ENCODE results near the gene B3GAT1.

Gene B3GAT1

GRCh38 chr11:134371436-134372185 lies 40.4 kb downstream of the B3GAT1 start:
- no peak for DNase-seq (ENCODE audit: low read depth)

GRCh38 chr11:134370526-134371435 lies 41.3 kb downstream of the B3GAT1 start:
- no peak for DNase-seq (ENCODE audit: low read depth)

- no peak for DNase-seq (ENCODE audit: low read depth)
These were observed 42.2 kb downstream of the B3GAT1 start for GRCh38 chr11:134369656-134370525.

GRCh38 chr11:134367781-134368180 lies 44.3 kb downstream of the B3GAT1 start:
- no peak for DNase-seq (ENCODE audit: low read depth)

DNA sequence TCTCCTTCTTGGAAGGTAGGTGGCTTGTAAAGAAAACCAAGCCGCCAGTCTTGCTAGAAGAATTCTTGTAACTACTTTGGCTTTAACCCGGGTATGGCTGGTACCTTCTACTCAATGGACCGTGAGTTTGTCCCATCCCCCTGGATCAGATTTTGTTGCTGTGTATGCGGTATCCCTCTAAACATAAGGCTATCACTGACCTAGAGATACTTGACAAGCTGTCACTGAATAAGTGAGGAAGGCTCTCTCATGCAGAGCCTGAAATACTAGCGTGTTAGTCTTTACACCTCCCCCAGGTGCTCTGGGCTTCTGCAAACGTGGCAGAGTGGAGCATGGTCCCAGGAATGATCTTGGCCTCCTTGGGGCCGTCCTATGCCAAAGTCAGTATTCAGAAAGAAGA lies 45.8 kb downstream of the B3GAT1 start:
- DNase-seq (ENCODE audit: low read depth): no peak

GRCh38 chr11:134365011-134365925 lies 46.8 kb downstream of the B3GAT1 start:
- no peak for DNase-seq (ENCODE audit: low read depth)

DNA sequence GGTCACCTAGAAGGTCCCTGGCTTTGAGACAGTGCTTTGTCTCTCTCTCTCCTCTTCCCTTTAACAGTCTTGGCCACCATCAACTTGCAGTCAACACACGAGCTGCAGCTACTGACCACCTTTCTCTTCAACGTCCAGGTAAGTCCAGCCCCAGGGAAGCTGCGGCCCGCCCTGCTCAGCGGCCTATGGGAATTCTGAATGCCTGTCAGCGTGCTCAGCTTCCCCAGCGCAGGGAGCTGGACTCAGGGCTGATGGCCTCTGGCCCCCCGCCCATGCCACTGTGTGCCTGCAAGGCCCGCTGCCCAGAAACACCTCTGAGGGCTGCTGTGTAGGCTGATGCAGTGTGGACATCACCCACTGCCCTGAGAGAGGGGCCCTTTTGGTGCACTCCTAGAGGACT lies 47.8 kb downstream of the B3GAT1 start:
- DNase-seq (ENCODE audit: low read depth): no peak

GRCh38 chr11:134363592-134363991 lies 48.5 kb downstream of the B3GAT1 start:
- no peak for DNase-seq (ENCODE audit: low read depth)

DNA sequence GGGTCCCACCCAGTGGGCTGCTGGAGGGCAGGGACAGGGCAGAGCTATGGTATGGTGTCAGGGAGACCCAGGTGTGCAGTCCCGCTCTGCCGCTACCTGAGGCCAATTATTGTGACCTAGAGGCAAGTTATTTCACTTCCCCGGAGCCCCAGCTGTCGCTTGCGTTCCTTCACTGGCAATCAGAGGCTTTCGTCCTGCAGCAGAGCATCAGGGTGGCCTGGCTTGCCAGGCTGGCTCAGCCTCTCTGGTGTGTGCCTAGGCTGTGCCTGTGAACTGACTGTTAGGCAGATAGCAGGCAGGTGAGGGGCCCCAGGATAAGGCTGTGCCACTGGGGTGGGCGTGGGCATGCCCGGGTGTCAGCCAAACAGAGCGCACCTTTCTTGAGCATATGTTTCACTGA lies 48.9 kb downstream of the B3GAT1 start:
- no peak for DNase-seq (ENCODE audit: low read depth)

- no peak for DNase-seq (ENCODE audit: low read depth)
These were observed 49.7 kb downstream of the B3GAT1 start for GRCh38 chr11:134362192-134362901.

DNA sequence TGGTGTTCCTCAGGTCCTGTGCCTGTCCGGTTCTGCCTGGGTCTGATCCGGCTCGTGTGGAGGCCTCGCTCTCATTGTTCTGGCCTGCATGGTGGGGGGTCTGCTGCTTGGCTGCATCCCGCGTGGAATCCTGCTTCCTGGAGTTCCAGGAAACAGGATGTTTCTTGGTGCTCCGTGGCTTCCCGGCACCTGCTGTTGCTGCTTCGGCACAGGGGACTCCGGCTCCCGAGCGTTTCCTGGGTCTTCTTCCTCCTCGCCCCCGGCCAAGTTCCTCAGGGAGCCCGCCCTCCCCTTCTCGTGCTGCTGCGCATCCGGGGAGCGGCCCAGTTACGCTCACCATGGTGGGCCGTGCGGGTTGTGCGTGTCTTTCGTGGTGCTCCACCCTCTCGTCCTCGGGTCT lies 50.4 kb downstream of the B3GAT1 start:
- no peak for DNase-seq (ENCODE audit: low read depth)

- peak; percentile 25 for DNase-seq (ENCODE audit: low read depth)
These were observed 51.8 kb downstream of the B3GAT1 start for GRCh38 chr11:134360050-134360835.

DNA sequence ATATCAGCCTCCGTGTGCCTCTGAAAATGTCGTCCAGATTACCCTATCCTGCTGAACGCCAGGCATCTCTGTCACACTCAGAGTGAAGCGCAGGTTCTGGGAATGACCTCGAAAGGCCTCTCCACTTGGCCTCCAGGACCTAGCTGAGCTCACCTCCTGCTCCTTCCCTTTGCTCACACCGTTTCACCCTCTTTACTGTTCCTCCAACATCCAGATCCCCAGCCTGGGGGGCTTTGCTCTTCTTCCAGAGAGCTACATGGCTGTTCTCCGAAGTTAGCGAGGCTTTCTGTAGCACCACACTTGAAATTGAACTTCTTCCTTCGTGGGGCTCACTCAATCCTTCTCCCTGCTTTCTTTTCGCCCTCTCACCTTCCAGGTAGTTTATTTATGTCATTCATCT lies 52.4 kb downstream of the B3GAT1 start:
- DNase-seq (ENCODE audit: low read depth): no peak

DNA sequence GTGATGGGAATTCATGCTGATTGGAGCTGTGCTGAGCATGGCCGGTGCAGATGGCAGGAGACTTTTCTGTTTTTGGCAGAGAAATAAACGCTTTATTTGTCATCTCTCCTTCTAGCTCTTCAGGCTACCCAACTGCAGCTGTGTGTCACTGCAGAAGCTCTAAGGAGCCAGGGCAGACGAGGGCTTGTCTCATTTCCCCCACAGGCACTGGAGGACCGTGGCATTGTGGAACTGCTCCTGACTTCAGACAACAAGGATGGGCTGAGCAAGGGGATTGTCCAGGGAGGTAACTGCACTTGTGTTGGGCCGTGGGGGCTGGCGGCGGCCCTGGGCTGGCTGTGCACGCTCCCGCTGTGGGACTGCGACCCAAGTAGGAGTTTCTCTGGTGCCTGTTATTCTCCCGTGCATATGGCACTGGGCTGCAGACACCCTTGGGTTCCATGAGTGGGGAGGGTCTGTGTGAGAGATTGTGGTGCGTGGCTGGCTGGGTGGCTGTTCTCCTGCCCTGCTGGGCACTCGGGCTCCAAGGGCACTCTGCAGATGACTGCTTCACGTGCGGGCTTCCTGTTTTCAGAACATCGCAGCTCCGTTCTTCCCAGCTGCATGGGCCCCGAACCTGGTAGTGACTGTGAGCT lies 53.1 kb downstream of the B3GAT1 start:
- no peak for DNase-seq (ENCODE audit: low read depth)

DNA sequence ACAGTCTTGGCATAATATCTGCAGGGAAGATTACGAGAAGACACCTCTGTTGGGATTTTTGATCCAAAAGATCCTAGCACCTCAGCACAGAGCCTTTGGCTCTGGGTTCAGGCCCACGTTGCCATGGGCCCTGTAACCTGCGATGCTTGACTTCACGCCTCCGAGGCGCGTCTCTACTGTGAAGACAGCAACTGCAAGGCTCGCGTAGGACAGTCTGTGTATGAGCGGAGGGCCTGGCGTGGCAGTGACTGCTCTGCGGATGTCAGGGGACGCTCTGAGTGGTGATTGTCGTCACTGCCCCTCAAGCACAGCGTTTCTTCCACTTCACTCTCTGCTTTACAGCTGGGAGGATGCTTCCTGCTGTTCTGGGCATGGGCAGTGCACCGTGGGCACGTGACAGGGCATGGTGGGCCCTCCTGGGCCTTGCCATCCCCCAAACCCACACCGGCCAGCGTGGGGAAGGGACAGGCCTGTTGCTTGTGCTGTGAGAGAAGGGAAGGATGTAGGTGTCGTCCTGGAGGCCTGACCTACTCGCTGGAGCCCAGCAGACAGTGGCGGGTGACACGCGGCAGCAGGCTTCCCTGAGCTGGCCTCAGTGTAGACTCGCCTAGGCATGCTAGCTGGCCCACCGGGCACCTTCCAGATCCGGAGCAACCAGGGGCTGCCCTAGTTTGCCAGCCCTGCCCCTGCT lies 53.7 kb downstream of the B3GAT1 start:
- DNase-seq (ENCODE audit: low read depth): no peak

DNA sequence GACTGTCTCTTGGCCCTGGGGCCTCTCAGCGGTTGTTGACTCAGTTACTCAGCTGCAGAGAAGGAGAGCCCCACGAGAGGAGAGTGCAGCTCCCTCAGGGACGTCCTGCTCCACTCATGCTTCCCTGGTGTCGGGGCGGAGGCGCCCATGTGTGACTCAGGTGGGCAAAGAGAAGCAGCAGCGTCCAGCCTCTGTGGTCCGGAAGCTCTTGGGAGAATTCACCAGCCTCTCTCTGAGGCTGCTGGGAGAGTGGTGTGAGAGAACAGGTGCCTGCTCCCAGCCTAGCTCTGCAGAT lies 54.5 kb downstream of the B3GAT1 start:
- DNase-seq (ENCODE audit: low read depth): no peak

DNA sequence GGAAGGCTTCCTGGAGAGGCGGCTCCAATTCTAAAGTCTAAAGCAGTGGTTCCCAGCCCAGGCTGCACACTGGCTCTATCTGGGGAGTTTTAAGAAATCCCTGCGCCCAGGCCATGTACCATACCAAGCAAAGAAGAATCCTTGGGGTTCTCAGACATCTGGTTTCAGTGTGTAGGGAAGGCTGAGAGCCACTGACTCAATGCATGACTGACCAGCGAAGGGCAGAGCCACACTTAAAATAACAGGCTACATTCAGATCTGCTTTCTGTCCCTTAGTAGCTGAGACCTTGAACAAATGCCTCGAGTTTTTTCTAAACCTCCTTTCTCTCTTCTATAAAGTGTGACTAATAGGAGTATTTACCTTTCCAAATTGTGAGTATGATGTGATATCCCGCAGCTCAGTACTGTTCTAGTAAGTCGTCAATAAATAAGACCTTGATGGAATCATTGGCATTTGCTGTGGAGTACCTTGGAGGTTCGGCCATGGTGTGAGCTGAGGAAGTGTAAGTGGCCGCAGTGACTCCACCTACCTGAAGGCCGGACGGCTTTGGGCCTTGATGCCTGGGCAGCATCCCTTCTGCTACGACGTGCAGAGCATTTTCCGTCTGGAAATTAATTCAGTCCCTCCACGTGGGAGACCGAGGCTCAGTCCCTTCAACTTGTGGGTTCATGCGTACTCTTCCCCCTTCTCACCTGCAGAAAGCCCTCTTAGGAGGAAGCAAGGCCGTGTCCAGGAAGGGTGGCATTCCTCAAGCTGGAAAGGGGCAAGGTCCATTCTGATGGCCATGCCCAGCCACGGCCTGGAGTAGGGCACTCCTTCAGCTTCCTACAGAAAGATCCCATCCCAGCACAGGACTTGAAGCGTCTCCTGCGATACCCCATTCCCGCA lies 55.1 kb downstream of the B3GAT1 start:
- DNase-seq (ENCODE audit: low read depth): no peak

DNA sequence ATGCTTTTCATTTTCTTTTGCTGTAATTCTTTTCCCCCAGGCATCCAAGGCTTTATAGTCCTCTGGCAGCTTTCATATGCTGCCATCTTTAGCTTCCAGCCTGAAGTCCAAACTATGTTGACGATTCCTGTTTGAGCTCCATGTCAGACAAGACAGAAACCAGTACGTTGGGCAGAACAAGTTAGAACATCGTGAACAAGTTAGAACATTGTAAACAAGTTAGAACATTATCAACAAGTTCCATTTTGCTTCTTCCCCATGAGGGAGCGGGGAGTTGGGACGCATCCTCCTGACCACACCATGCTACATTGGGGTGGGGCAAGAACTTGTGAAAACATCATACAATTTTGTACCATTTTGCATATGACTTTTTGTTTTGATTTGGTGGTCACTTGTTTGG lies 56.4 kb downstream of the B3GAT1 start:
- no peak for DNase-seq (ENCODE audit: low read depth)

Measured in T-helper 22 cell (primary cell).